Measurements from ENCODE around the gene METTL6. TPM values are rescaled to one million over a fixed set of nuclear protein-coding genes. Genes with fewer than 3 reads are reported as not detected.

Gene METTL6
- total and polyA plus RNA-seq, 8 donors = 14.7 to 37.3 (median 31.3) TPM

DNA sequence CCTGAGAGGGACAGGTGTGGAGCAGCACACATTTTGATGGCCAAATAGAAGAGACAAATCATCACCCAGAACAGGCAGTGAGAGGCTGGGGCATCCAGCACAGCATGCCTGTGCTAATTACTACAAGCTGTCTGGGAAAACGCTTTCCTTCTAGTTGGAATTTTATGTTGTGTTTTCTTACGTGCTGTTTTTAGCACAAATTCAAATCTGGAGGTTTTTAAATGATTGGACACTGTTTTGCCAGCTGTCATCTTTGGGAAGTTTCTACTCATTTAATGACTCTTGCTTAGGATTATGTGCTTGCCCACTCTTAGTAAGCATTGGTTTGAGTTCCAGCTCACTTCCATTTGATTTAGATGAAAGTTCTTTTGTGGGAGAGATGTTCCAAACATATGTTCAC lies 43.5 kb upstream of the METTL6 start:
- Histone ChIP-seq H3K9me3 (no peaks in the 10 kb centered on the region), H3K36me3 (no peaks in the 10 kb centered on the region), H3K27ac (no peak overlapping the region), H3K27me3 (no peaks in the 10 kb centered on the region), H3K4me1 (no peaks in the 10 kb centered on the region), H3K4me3 (no peak overlapping the region)
- ATAC-seq (no peak), DNase-seq (no peak)
- intact Hi-C loops (cut with DNase I) = no loop called here
- TF ChIP-seq, protein P1, sequence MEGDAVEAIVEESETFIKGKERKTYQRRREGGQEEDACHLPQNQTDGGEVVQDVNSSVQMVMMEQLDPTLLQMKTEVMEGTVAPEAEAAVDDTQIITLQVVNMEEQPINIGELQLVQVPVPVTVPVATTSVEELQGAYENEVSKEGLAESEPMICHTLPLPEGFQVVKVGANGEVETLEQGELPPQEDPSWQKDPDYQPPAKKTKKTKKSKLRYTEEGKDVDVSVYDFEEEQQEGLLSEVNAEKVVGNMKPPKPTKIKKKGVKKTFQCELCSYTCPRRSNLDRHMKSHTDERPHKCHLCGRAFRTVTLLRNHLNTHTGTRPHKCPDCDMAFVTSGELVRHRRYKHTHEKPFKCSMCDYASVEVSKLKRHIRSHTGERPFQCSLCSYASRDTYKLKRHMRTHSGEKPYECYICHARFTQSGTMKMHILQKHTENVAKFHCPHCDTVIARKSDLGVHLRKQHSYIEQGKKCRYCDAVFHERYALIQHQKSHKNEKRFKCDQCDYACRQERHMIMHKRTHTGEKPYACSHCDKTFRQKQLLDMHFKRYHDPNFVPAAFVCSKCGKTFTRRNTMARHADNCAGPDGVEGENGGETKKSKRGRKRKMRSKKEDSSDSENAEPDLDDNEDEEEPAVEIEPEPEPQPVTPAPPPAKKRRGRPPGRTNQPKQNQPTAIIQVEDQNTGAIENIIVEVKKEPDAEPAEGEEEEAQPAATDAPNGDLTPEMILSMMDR (IDR thresholded peaks at IDR 0.05) = no peak

DNA sequence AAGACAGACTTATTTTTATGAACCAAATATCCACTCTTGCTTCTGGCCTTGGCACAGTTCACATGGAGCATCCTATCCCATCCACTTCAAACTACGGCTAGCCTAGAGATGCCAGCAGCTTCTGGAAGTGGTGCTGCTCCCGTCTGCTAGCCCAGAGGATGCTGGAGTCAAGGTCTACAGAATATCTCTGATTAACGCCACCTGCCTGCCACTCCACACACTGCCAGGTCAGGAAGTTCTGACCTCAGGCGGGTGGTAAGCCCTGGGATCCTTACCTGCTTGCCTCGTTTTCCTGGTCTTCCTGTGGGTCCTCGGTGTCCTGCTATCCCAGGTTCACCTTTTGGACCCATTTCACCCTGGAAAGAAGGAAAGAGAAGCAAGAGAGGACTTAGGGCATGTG lies 42.9 kb upstream of the METTL6 start:
- intact Hi-C loops (cut with DNase I) = no loop called here
- ATAC-seq = no peak
- Histone ChIP-seq H3K9me3 (no peaks in the 10 kb centered on the region), H3K27me3 (no peaks in the 10 kb centered on the region), H3K36me3 (no peaks in the 10 kb centered on the region), H3K27ac (no peak overlapping the region), H3K4me3 (no peak overlapping the region), H3K4me1 (no peaks in the 10 kb centered on the region)
- TF ChIP-seq, protein P1 (IDR thresholded peaks at IDR 0.05) = no peak
- DNase-seq = no peak

DNA sequence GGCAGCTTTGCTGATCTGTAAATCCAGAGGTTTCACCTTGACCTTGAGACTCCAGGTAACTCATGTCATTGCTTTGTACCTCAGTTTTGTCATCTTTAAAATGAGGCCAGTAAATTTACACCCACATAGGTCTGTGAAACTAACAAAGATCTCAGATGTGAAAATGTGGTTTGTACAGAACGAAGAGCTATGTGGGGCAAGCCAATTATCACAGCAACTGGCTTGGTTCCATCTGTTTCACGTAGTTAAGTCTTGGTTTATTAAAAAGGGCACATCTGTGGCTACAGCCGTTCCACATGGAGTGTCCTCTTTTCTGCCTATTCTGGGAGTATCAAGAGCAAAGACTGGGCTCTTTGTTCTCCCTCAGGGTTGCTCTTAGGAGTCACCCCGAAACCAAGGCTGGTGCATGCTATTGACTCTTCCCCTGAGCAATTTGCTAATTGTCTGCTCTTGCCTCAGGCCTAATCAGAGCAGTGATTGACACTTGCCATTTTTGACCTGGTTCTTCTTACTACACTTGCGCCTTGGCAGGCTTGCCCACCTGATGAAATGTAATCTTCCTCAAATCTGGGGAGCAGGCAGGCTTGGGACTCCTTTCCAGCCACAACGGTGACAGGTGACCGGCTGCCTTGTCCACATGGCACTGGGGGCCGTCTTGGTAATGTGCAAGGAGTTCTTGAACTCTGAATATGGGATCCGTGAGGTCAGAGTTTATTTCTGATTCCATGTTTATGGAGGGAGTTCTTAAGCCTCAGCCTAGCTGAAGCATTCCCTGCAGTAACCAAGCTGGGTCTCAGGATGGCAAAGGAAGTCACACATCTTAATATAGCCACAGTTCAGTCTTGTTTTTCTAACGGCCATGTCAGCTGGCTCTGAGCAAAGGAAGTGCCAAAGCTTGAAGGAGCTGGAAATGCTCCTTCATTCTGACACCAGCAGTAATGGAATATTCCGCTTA lies 40.2 kb upstream of the METTL6 start:
- intact Hi-C loops (cut with DNase I) = no loop called here
- Histone ChIP-seq H3K27ac (no peak overlapping the region), H3K9me3 (no peaks in the 10 kb centered on the region), H3K4me1 (no peaks in the 10 kb centered on the region), H3K36me3 (no peaks in the 10 kb centered on the region), H3K27me3 (no peaks in the 10 kb centered on the region), H3K4me3 (no peak overlapping the region)
- TF ChIP-seq, protein P1 (IDR thresholded peaks at IDR 0.05) = no peak
- peak in 2 of 4 donors; percentile 23 to 36 for DNase-seq
- no peak for ATAC-seq

DNA sequence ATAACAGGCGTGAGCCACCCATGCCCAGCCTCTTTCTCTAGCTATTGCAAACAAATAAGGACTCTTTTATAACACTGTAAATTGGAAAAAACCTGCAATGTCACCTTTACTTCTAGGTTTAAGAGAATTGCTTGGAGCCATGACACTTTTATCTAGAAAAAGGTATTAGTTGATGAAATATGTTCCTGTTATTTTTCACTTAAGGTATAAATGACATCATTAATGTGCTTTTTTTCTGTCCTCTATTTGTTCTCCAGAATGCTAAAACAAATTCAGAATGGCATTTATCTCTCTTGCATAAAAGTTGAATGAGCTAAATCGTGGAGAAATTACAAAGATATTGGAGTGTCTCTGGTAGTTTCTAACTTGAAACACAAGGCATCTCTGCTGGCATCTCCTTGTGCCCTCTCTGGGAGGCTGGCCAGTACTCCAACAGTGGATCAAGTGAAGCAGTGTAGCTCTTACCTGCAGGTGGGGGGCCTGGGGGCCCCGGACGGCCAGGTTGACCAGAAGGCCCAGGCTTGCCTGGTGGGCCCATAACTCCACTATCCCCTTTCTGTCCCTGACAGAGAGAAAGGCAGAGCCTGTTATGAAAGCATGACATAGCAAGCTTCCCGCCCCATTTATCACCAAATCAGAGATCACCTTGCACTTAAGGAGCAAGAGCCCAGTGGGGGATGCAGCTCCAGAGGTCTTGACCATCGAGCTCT lies 38.7 kb upstream of the METTL6 start:
- Histone ChIP-seq H3K27ac (no peak overlapping the region), H3K9me3 (no peaks in the 10 kb centered on the region), H3K4me3 (no peak overlapping the region), H3K36me3 (no peaks in the 10 kb centered on the region), H3K27me3 (no peaks in the 10 kb centered on the region), H3K4me1 (no peaks in the 10 kb centered on the region)
- TF ChIP-seq, protein P1 (IDR thresholded peaks at IDR 0.05) = no peak
- no peak for ATAC-seq
- DNase-seq = no peak
- intact Hi-C loops (cut with DNase I) = no loop called here

DNA sequence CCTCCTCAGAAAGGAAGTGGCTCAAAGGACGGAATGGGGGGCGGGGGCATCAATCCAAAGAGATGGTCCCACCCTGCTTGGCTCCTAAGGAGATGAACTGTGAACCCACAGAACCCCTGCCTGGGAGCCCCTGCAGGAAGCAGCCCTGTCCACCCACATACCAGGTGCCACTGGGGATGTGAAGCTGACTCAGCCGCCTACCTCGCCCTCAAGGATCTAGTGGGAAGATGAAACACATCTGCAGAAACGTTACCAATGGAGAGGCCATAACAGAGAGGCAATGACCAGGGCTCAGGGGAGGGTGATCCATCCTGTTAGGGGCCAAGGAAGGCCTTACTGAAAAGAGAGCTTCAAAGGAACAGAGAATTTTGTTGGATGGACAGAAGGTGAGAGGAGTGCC lies 35.1 kb upstream of the METTL6 start:
- Histone ChIP-seq H3K4me1 (peaks cover 0 to 6% of the 10 kb centered on the region in 2 donors), H3K9me3 (no peaks in the 10 kb centered on the region), H3K27ac (no peak overlapping the region), H3K4me3 (no peak overlapping the region), H3K27me3 (no peaks in the 10 kb centered on the region), H3K36me3 (no peaks in the 10 kb centered on the region)
- intact Hi-C loops (cut with DNase I) = no loop called here
- TF ChIP-seq, protein P1 (IDR thresholded peaks at IDR 0.05) = no peak
- no peak for DNase-seq
- no peak for ATAC-seq

Measured in left lung (tissue), 10 donors.